GM12878 (cell line): ENCODE data around the gene CCNDBP1. TPM values are rescaled to one million over a fixed set of nuclear protein-coding genes. Genes with fewer than 3 reads are reported as not detected.

ENCODE experiments used
- ATAC-seq: fragments of 200-7000 bp; cut with Tn5 transposase; 3 replicates; pipeline ENCODE4 v1.9.1; 2020; ENCODE audit warnings: mild to moderate bottlenecking, moderate library complexity
- BruUV-seq: library from RNA; stranded (reverse); fragments of 400-500 nt; replicated peaks from 2 replicates; lab custom pipeline; 2021; lab: Mats Ljungman, UMichigan
- CTCF ChIA-PET: fragments of 300-600 bp; sonication (Branson Sonifier 250); formaldehyde crosslinking; extraction: SDS; loops from one replicate; lab custom pipeline; 2021; ENCODE audit warnings: inconsistent platforms; lab: Yijun Ruan, JAX
- POLR2A ChIA-PET: fragments of 350-600 bp; formaldehyde crosslinking; extraction: SDS; loops from one replicate; lab custom pipeline; 2021; ENCODE audit warnings: inconsistent platforms; lab: Charles Lee
- RAD21 ChIA-PET: fragments of 300-600 bp; sonication (Branson Sonifier 250); formaldehyde crosslinking; loops from one replicate; lab custom pipeline; 2023; ENCODE audit warnings: antibody characterized with exemption; ENCODE audit not compliant: unreplicated experiment; lab: Charles Lee
- SMC1A ChIA-PET: fragments of 300-600 bp; sonication (Branson Sonifier 250); formaldehyde crosslinking; loops from one replicate; lab custom pipeline; 2023; ENCODE audit not compliant: unreplicated experiment, uncharacterized antibody; lab: Charles Lee
- DNase-seq: peaks from one replicate; pipeline ENCODE4 v3.0.0-alpha.2; 2011; ENCODE audit warnings: low read depth, low spot score
- FAIRE-seq: peaks from 3 replicates; lab custom pipeline; 2011; peaks lifted over from hg19 to GRCh38; lab: Jason Lieb, UNC
- H2AFZ ChIP-seq: 2 replicates; pipeline ENCODE4 v1.6.0; 2011; ENCODE audit warnings: low read depth, low read length, control low read depth; ENCODE audit not compliant: control insufficient read depth
- H3K27ac ChIP-seq: 2 replicates; pipeline ENCODE4 v1.5.1; 2011; ENCODE audit warnings: control low read depth; ENCODE audit not compliant: control insufficient read depth, insufficient read depth
- H3K27me3 ChIP-seq, 2 experiments: replicated peaks in 1 of 2; 2 replicates each; pipeline versions ENCODE4 v1.6.0 to v1.6.1; 2011; ENCODE audit warnings: low read length in 1 of 2; ENCODE audit not compliant: control insufficient read depth in 2 of 2, insufficient read depth in 2 of 2
- H3K36me3 ChIP-seq, 2 experiments: 2 replicates each; pipeline ENCODE4 v1.5.1; 2011; ENCODE audit warnings: low read length in 1 of 2; ENCODE audit not compliant: control insufficient read depth in 2 of 2, insufficient read depth in 2 of 2
- H3K4me1 ChIP-seq: 2 replicates; pipeline ENCODE4 v1.6.1; 2011; ENCODE audit warnings: mild to moderate bottlenecking, low read length, moderate library complexity, mixed read lengths; ENCODE audit not compliant: control insufficient read depth, insufficient read depth
- H3K4me2 ChIP-seq: 2 replicates; pipeline ENCODE4 v1.6.0; 2011; ENCODE audit warnings: control low read depth; ENCODE audit not compliant: control insufficient read depth, insufficient read depth
- H3K4me3 ChIP-seq: fragments of 200-600 bp; sonication (generic); 2 replicates; pipeline ENCODE4 v1.5.1; 2016
- H3K79me2 ChIP-seq: 2 replicates; pipeline ENCODE4 v1.6.0; 2011; ENCODE audit warnings: low read length; ENCODE audit not compliant: control insufficient read depth, insufficient read depth
- H3K9ac ChIP-seq: 2 replicates; pipeline ENCODE4 v1.8.0; 2011; ENCODE audit warnings: low read length, control low read depth, mixed read lengths; ENCODE audit not compliant: control insufficient read depth, insufficient read depth
- H3K9me3 ChIP-seq: replicated peaks from 3 replicates; pipeline ENCODE4 v1.5.1; 2011; ENCODE audit warnings: mild to moderate bottlenecking, low read length; ENCODE audit not compliant: control insufficient read depth, insufficient read depth
- H4K20me1 ChIP-seq: 2 replicates; pipeline ENCODE4 v1.6.0; 2011; ENCODE audit not compliant: control insufficient read depth, insufficient read depth
- BHLHE40 ChIP-seq, 2 experiments: fragments of 450-650 bp in 1 of 2; IDR thresholded peaks; 2 replicates each; pipeline ENCODE4 v1.6.1; 2011 to 2017; ENCODE audit warnings: low read depth in 2 of 2, borderline replicate concordance in 1 of 2, improper control_type of control experiment in 1 of 2, low read length in 1 of 2, mild to moderate bottlenecking in 1 of 2
- DPF2 ChIP-seq: fragments of 450-650 bp; IDR thresholded peaks from 2 replicates; pipeline ENCODE4 v1.6.1; 2017; ENCODE audit warnings: mild to moderate bottlenecking
- GABPA ChIP-seq: IDR thresholded peaks from 2 replicates; pipeline ENCODE4 v1.6.1; 2014; ENCODE audit warnings: antibody characterized with exemption, low read depth, mild to moderate bottlenecking, inconsistent platforms
- HCFC1 ChIP-seq: fragments of 150-350 bp; IDR thresholded peaks from 2 replicates; pipeline ENCODE4 v1.6.1; 2014; ENCODE audit warnings: low read length
- IRF3 ChIP-seq: fragments of 450-650 bp; IDR thresholded peaks from 2 replicates; pipeline ENCODE4 v1.6.1; 2014; ENCODE audit warnings: mild to moderate bottlenecking
- NR2F1 ChIP-seq: fragments of 450-650 bp; conservative IDR thresholded peaks from 2 replicates; pipeline ENCODE4 v1.6.1; 2017; ENCODE audit warnings: mild to moderate bottlenecking
- NRF1 ChIP-seq: conservative IDR thresholded peaks from 2 replicates; pipeline ENCODE4 v1.6.1; 2011; ENCODE audit warnings: mild to moderate bottlenecking, low read depth, low read length, improper control_type of control experiment
- SREBF1 ChIP-seq: IDR thresholded peaks from 2 replicates; pipeline ENCODE4 v1.6.1; 2012; ENCODE audit warnings: mild to moderate bottlenecking, low read length
- SREBF2 ChIP-seq: IDR thresholded peaks from 2 replicates; pipeline ENCODE4 v1.6.1; 2012; ENCODE audit warnings: mild to moderate bottlenecking, low read length
- ZBED1 ChIP-seq: IDR thresholded peaks from 2 replicates; pipeline ENCODE4 v1.6.1; 2016; ENCODE audit warnings: borderline replicate concordance
- ZNF24 ChIP-seq: fragments of 450-650 bp; IDR thresholded peaks from 2 replicates; pipeline ENCODE4 v1.6.1; 2017; ENCODE audit warnings: antibody characterized with exemption, mild to moderate bottlenecking
- ZSCAN29 ChIP-seq: fragments of 450-650 bp; IDR thresholded peaks from 2 replicates; pipeline ENCODE4 v1.6.1; 2017; ENCODE audit warnings: mild to moderate bottlenecking, moderate library complexity
- WGBS: methylation state at CpG from one replicate; pipeline ENCODE4 v1.1.6; 2016; ENCODE audit warnings: low lambda C conversion rate; ENCODE audit not compliant: insufficient replicate concordance, insufficient coverage; ENCODE audit errors: missing lambda C conversion rate; 5-methylcytosine and 5-hydroxymethylcytosine counted together
- in situ Hi-C: fragments of 300-500 bp; cut with MboI; formaldehyde crosslinking; loops from 9 replicates; pipeline ENCODE4 v1.14.3; 2018; ENCODE audit warnings: mixed read lengths
- intact Hi-C: fragments of 100-400 bp; cut with micrococcal nuclease; formaldehyde crosslinking; loops from one replicate; pipeline ENCODE4 v1.14.2; 2022; ENCODE audit not compliant: unreplicated experiment
- polyA plus RNA-seq, 11 experiments: library from polyadenylated mRNA; depleted of rRNA in 4 of 11; unstranded in 6 of 11; stranded (reverse) in 5 of 11; fragments of >200 nt; fragmentation: Nextera tagmentation in 4 of 11; fragmentation: Illumina TruSeq in 1 of 11; extraction: Ambion mirVana in 4 of 11; extraction: Trizol in 1 of 11; gene quantifications; 1 replicate in 1 of 11; 2 replicates in 10 of 11; pipeline versions ENCODE4 v1.2.1 to v1.2.3, GENCODE V29; 2011 to 2016; ENCODE audit warnings: inconsistent platforms in 2 of 11, missing spikeins in 2 of 11, low read depth in 1 of 11
- total RNA-seq, 4 experiments: library from RNA; depleted of rRNA in 3 of 4; stranded (reverse); fragments of >200 nt in 3 of 4; fragmentation: Illumina TruSeq in 1 of 4; extraction: Trizol in 1 of 4; gene quantifications; 2 replicates each; pipeline versions ENCODE4 v1.2.1 to v1.2.3, GENCODE V29; 2013 to 2021
- TF ChIP-seq, protein P1 (sequence below): fragments of 450-650 bp; IDR thresholded peaks from 2 replicates; pipeline ENCODE4 v1.6.1; 2017; ENCODE audit warnings: low read depth, mild to moderate bottlenecking, moderate library complexity
- TF ChIP-seq, protein P2 (sequence below): fragments of 450-650 bp; formaldehyde crosslinking; IDR thresholded peaks from 2 replicates; pipeline ENCODE4 v1.4.0; 2020; ENCODE audit warnings: mild to moderate bottlenecking, moderate library complexity
- TF ChIP-seq, protein P3 (sequence below): fragments of 150-350 bp; IDR thresholded peaks from 2 replicates; pipeline ENCODE4 v1.6.1; 2016; ENCODE audit warnings: low read depth, low read length

CCNDBP1 gene
- total and polyA plus RNA-seq, 10 of the 15 experiments (the other 5 are each of a cell fraction or from before 2014, with no cell fraction given): 30.1 to 86.7 (median 42.2) TPM

- no peak overlapping the region for H2AFZ ChIP-seq
- no TSS peak for BruUV-seq
- H3K9ac ChIP-seq: no peak overlapping the region
- no peak for FAIRE-seq
- no peaks in the 10 kb centered on the region for H3K79me2 ChIP-seq
- H4K20me1 ChIP-seq: no peaks in the 10 kb centered on the region
- no peaks in the 10 kb centered on the region for H3K36me3 ChIP-seq
- no peak for DNase-seq
- H3K27ac ChIP-seq: no peak overlapping the region
- peaks cover 0 to 3% of the 10 kb centered on the region in 2 experiments; a peak in 2 of 4 replicates for H3K27me3 ChIP-seq
- ChIA-PET CTCF (interaction anchor here (1.0 to 3.1 kb wide), 4 partner anchors 12 to 74 kb away, joined by 3 to 12 read pairs (median 6); no protein-coding TSS in a partner anchor), POLR2A (no interaction called here), RAD21 (interaction anchor here (1.4 kb wide), 1 partner anchor 76 kb away, joined by 3 read pairs; no protein-coding TSS in a partner anchor), SMC1A (interaction anchor here (1.0 to 3.9 kb wide), 5 partner anchors 8 to 74 kb away, joined by 3 to 12 read pairs (median 4); no protein-coding TSS in a partner anchor)
- H3K9me3 ChIP-seq: no peaks in the 10 kb centered on the region
- intact Hi-C loops: no loop called here
- no peak for ATAC-seq
- H3K4me2 ChIP-seq: no peak overlapping the region
- 52% methylated on average over 4 of the region's 4 CpGs for WGBS
- in situ Hi-C loops: no loop called here
- H3K4me3 ChIP-seq: no peak overlapping the region
- H3K4me1 ChIP-seq: no peaks in the 10 kb centered on the region
- TF ChIP-seq ZSCAN29: no peak
- TF ChIP-seq, protein P1, sequence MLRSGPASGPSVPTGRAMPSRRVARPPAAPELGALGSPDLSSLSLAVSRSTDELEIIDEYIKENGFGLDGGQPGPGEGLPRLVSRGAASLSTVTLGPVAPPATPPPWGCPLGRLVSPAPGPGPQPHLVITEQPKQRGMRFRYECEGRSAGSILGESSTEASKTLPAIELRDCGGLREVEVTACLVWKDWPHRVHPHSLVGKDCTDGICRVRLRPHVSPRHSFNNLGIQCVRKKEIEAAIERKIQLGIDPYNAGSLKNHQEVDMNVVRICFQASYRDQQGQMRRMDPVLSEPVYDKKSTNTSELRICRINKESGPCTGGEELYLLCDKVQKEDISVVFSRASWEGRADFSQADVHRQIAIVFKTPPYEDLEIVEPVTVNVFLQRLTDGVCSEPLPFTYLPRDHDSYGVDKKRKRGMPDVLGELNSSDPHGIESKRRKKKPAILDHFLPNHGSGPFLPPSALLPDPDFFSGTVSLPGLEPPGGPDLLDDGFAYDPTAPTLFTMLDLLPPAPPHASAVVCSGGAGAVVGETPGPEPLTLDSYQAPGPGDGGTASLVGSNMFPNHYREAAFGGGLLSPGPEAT: no peak
- TF ChIP-seq, protein P2, sequence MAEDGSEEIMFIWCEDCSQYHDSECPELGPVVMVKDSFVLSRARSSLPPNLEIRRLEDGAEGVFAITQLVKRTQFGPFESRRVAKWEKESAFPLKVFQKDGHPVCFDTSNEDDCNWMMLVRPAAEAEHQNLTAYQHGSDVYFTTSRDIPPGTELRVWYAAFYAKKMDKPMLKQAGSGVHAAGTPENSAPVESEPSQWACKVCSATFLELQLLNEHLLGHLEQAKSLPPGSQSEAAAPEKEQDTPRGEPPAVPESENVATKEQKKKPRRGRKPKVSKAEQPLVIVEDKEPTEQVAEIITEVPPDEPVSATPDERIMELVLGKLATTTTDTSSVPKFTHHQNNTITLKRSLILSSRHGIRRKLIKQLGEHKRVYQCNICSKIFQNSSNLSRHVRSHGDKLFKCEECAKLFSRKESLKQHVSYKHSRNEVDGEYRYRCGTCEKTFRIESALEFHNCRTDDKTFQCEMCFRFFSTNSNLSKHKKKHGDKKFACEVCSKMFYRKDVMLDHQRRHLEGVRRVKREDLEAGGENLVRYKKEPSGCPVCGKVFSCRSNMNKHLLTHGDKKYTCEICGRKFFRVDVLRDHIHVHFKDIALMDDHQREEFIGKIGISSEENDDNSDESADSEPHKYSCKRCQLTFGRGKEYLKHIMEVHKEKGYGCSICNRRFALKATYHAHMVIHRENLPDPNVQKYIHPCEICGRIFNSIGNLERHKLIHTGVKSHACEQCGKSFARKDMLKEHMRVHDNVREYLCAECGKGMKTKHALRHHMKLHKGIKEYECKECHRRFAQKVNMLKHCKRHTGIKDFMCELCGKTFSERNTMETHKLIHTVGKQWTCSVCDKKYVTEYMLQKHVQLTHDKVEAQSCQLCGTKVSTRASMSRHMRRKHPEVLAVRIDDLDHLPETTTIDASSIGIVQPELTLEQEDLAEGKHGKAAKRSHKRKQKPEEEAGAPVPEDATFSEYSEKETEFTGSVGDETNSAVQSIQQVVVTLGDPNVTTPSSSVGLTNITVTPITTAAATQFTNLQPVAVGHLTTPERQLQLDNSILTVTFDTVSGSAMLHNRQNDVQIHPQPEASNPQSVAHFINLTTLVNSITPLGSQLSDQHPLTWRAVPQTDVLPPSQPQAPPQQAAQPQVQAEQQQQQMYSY (CRISPR knock-in tag): no peak
- TF ChIP-seq NR2F1: no peak
- no peak for TF ChIP-seq SREBF1
- TF ChIP-seq DPF2: no peak
- TF ChIP-seq NRF1: no peak
- TF ChIP-seq GABPA: no peak
- TF ChIP-seq, protein P3, sequence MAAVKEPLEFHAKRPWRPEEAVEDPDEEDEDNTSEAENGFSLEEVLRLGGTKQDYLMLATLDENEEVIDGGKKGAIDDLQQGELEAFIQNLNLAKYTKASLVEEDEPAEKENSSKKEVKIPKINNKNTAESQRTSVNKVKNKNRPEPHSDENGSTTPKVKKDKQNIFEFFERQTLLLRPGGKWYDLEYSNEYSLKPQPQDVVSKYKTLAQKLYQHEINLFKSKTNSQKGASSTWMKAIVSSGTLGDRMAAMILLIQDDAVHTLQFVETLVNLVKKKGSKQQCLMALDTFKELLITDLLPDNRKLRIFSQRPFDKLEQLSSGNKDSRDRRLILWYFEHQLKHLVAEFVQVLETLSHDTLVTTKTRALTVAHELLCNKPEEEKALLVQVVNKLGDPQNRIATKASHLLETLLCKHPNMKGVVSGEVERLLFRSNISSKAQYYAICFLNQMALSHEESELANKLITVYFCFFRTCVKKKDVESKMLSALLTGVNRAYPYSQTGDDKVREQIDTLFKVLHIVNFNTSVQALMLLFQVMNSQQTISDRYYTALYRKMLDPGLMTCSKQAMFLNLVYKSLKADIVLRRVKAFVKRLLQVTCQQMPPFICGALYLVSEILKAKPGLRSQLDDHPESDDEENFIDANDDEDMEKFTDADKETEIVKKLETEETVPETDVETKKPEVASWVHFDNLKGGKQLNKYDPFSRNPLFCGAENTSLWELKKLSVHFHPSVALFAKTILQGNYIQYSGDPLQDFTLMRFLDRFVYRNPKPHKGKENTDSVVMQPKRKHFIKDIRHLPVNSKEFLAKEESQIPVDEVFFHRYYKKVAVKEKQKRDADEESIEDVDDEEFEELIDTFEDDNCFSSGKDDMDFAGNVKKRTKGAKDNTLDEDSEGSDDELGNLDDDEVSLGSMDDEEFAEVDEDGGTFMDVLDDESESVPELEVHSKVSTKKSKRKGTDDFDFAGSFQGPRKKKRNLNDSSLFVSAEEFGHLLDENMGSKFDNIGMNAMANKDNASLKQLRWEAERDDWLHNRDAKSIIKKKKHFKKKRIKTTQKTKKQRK: no peak
- no peak for TF ChIP-seq BHLHE40 (IDR thresholded peaks at IDR 0.05; ENCODE audit: borderline replicate concordance in 1 of 2, low read depth in 2 of 2, low read length in 1 of 2)
- TF ChIP-seq SREBF2: no peak
- TF ChIP-seq IRF3: no peak
- no peak for TF ChIP-seq ZNF24
- no peak for TF ChIP-seq HCFC1
- no peak for TF ChIP-seq ZBED1
These were observed 26.1 kb downstream of the CCNDBP1 start for GRCh38 chr15:43211224-43211735.
